SK-N-SH (cell line): ENCODE results near the gene IQCK. TPM values are rescaled to one million over a fixed set of nuclear protein-coding genes. Genes with fewer than 3 reads are reported as not detected.

ENCODE experiments used
- CTCF ChIA-PET: fragments of 300-600, 350-600 bp; formaldehyde crosslinking; extraction: SDS; loops from one replicate; lab custom pipeline; 2021; lab: Yijun Ruan, JAX
- POLR2A ChIA-PET: fragments of 350-600 bp; sonication (Branson Sonifier 250); formaldehyde crosslinking; extraction: SDS; loops from one replicate; lab custom pipeline; 2020; ENCODE audit warnings: antibody characterized with exemption, inconsistent platforms; lab: Yijun Ruan, JAX
- DNase-seq: peaks from one replicate; pipeline ENCODE4 v3.0.0; 2012
- H2AFZ ChIP-seq: fragments of 200-600 bp; sonication (generic); 2 replicates; pipeline ENCODE4 v1.8.1; 2016; ENCODE audit warnings: antibody characterized with exemption, mild to moderate bottlenecking, low read depth
- H3F3A ChIP-seq: fragments of 200-600 bp; sonication (generic); replicated peaks from 2 replicates; pipeline ENCODE3; 2016; ENCODE audit warnings: antibody characterized with exemption, mild to moderate bottlenecking; ENCODE audit not compliant: insufficient read depth
- H3K27ac ChIP-seq, 2 experiments: fragments of 200-500 bp in 1 of 2; fragments of 200-600 bp in 1 of 2; sonication (Bioruptor generic) in 1 of 2; sonication (generic), shearing (Covaris generic) in 1 of 2; 2 replicates each; pipeline versions ENCODE4 v1.5.1 to v1.6.1; 2014 to 2016; ENCODE audit warnings: low read depth in 2 of 2, inconsistent platforms in 1 of 2, low read length in 1 of 2, mild to moderate bottlenecking in 1 of 2, mixed read lengths in 1 of 2
- H3K27me3 ChIP-seq: fragments of 200-600 bp; sonication (generic), shearing (Covaris generic); 2 replicates; pipeline ENCODE4 v1.6.1; 2016; ENCODE audit warnings: mixed run types; ENCODE audit not compliant: insufficient read depth
- H3K36me3 ChIP-seq, 2 experiments: fragments of 200-500 bp in 1 of 2; fragments of 200-600 bp in 1 of 2; sonication (Bioruptor generic) in 1 of 2; sonication (generic) in 1 of 2; replicated peaks in 1 of 2; 2 replicates each; pipeline versions ENCODE3 to v1.5.1; 2014 to 2016; ENCODE audit warnings: low read length in 1 of 2, mild to moderate bottlenecking in 1 of 2; ENCODE audit not compliant: insufficient read depth in 2 of 2, control insufficient read depth in 1 of 2
- H3K4me1 ChIP-seq, 2 experiments: fragments of 200-500 bp in 1 of 2; fragments of 200-600 bp in 1 of 2; sonication (Bioruptor generic) in 1 of 2; sonication (generic), shearing (Covaris generic) in 1 of 2; 2 replicates each; pipeline versions ENCODE4 v1.5.1 to v1.6.1; 2014 to 2016; ENCODE audit warnings: low read depth in 1 of 2, low read length in 1 of 2, mixed run types in 1 of 2; ENCODE audit not compliant: insufficient read depth in 2 of 2, control insufficient read depth in 1 of 2
- H3K4me2 ChIP-seq: fragments of 200-600 bp; sonication (generic), shearing (Covaris generic); 2 replicates; pipeline ENCODE4 v1.6.1; 2017; ENCODE audit warnings: mixed run types
- H3K4me3 ChIP-seq, 2 experiments: fragments of 200-500 bp in 1 of 2; fragments of 200-600 bp in 1 of 2; sonication (Bioruptor generic) in 1 of 2; sonication (generic), shearing (Covaris generic) in 1 of 2; 2 replicates each; pipeline versions ENCODE4 v1.5.1 to v1.8.1; 2014 to 2016; ENCODE audit warnings: low read depth in 2 of 2, inconsistent platforms in 1 of 2, low read length in 1 of 2, mild to moderate bottlenecking in 1 of 2, mixed read lengths in 1 of 2, moderate library complexity in 1 of 2
- H3K79me2 ChIP-seq: fragments of 200-600 bp; sonication (generic); 2 replicates; pipeline ENCODE4 v1.8.1; 2017; ENCODE audit warnings: mild to moderate bottlenecking; ENCODE audit not compliant: insufficient read depth
- H3K9ac ChIP-seq: fragments of 200-600 bp; sonication (generic); 2 replicates; pipeline ENCODE4 v1.6.1; 2017; ENCODE audit warnings: mixed run types
- H3K9me2 ChIP-seq: fragments of 200-600 bp; sonication (generic); 2 replicates; pipeline ENCODE4 v1.6.1; 2017; ENCODE audit warnings: mixed run types
- H3K9me3 ChIP-seq: fragments of 200-600 bp; sonication (generic); 2 replicates; pipeline ENCODE4 v1.6.1; 2017; ENCODE audit warnings: mixed run types, mild to moderate bottlenecking, moderate library complexity
- H4K20me1 ChIP-seq: fragments of 200-600 bp; sonication (generic); 2 replicates; pipeline ENCODE4 v1.6.1; 2017; ENCODE audit warnings: mild to moderate bottlenecking, mixed run types; ENCODE audit not compliant: insufficient read depth
- CHD2 ChIP-seq: fragments of 150-350 bp; IDR thresholded peaks from 2 replicates; pipeline ENCODE4 v1.6.1; 2018; ENCODE audit warnings: low read length; ENCODE audit not compliant: partially characterized antibody
- EP300 ChIP-seq, 2 experiments: IDR thresholded peaks; 2 replicates each; pipeline versions ENCODE4 v1.4.0 to v1.6.1; 2012; ENCODE audit warnings: borderline replicate concordance in 1 of 2, low read depth in 1 of 2, low read length in 1 of 2
- EZH2phosphoT487 ChIP-seq: fragments of 200-600 bp; sonication (generic); IDR thresholded peaks from 2 replicates; pipeline ENCODE4 v1.6.1; 2017; ENCODE audit warnings: low read depth, mixed run types, mild to moderate bottlenecking, antibody characterized with exemption, moderate library complexity, borderline replicate concordance
- FOSL2 ChIP-seq: IDR thresholded peaks from 2 replicates; pipeline ENCODE4 v1.4.0; 2012; ENCODE audit warnings: low read depth, mild to moderate bottlenecking, moderate library complexity, borderline replicate concordance
- FOXJ3 ChIP-seq: sonication (generic); formaldehyde crosslinking; IDR thresholded peaks from 2 replicates; pipeline ENCODE4 v1.5.1; 2020; ENCODE audit warnings: mild to moderate bottlenecking, missing genetic modification reagents
- FOXM1 ChIP-seq: IDR thresholded peaks from 2 replicates; pipeline ENCODE4 v1.4.0; 2012; ENCODE audit warnings: low read depth, mild to moderate bottlenecking
- GABPA ChIP-seq: IDR thresholded peaks from 2 replicates; pipeline ENCODE4 v1.4.0; 2012; ENCODE audit warnings: low read depth, mild to moderate bottlenecking
- GATA2 ChIP-seq: sonication (generic); formaldehyde crosslinking; IDR thresholded peaks from 2 replicates; pipeline ENCODE4 v1.5.0; 2020; ENCODE audit warnings: mild to moderate bottlenecking, missing genetic modification reagents
- JUND ChIP-seq: IDR thresholded peaks from 2 replicates; pipeline ENCODE4 v1.4.0; 2012
- MEF2A ChIP-seq: IDR thresholded peaks from 2 replicates; pipeline ENCODE4 v1.4.0; 2012; ENCODE audit warnings: low read depth, borderline replicate concordance
- MXI1 ChIP-seq: IDR thresholded peaks from 2 replicates; pipeline ENCODE4 v1.6.1; 2012; ENCODE audit warnings: mild to moderate bottlenecking, low read depth, low read length, improper control_type of control experiment
- NRF1 ChIP-seq: IDR thresholded peaks from 2 replicates; pipeline ENCODE4 v1.6.1; 2012; ENCODE audit warnings: low read depth, mild to moderate bottlenecking, low read length
- POLR2AphosphoS5 ChIP-seq: IDR thresholded peaks from 2 replicates; pipeline ENCODE4 v1.6.1; 2012; ENCODE audit warnings: low read depth, low read length
- RCOR1 ChIP-seq: fragments of 150-350 bp; IDR thresholded peaks from 2 replicates; pipeline ENCODE4 v1.6.1; 2017; ENCODE audit warnings: antibody characterized with exemption, low read length
- SMC3 ChIP-seq: IDR thresholded peaks from 2 replicates; pipeline ENCODE4 v1.6.1; 2012; ENCODE audit warnings: low read depth, low read length, improper control_type of control experiment
- TCF12 ChIP-seq: IDR thresholded peaks from 2 replicates; pipeline ENCODE4 v1.4.0; 2012
- WGBS: methylation state at CpG from one replicate; pipeline ENCODE4 v1.1.6; 2017; ENCODE audit warnings: low lambda C conversion rate; 5-methylcytosine and 5-hydroxymethylcytosine counted together
- polyA plus RNA-seq, 3 experiments: library from polyadenylated mRNA; depleted of rRNA; stranded (reverse); fragments of >200 nt; gene quantifications; 2 replicates each; pipeline ENCODE4 v1.2.3, GENCODE V29; 2012
- TF ChIP-seq, protein P1 (sequence below): IDR thresholded peaks from 2 replicates; pipeline ENCODE4; 2012
- TF ChIP-seq, protein P2 (sequence below): IDR thresholded peaks from 2 replicates; pipeline ENCODE4 v1.4.0; 2012; ENCODE audit warnings: low read depth, borderline replicate concordance
- TF ChIP-seq, protein P3 (sequence below): fragments of 150-350 bp; IDR thresholded peaks from 2 replicates; pipeline ENCODE4 v1.6.1; 2017; ENCODE audit warnings: antibody characterized with exemption, low read length, low read depth, borderline replicate concordance
- TF ChIP-seq, protein P4 (sequence below): IDR thresholded peaks from 2 replicates; pipeline ENCODE4 v1.4.0; 2012; ENCODE audit warnings: low read depth, borderline replicate concordance

The IQCK gene
- polyA plus RNA-seq, 1 of the 3 experiments (the other 2 are of a cell fraction) = 7.3 TPM

DNA sequence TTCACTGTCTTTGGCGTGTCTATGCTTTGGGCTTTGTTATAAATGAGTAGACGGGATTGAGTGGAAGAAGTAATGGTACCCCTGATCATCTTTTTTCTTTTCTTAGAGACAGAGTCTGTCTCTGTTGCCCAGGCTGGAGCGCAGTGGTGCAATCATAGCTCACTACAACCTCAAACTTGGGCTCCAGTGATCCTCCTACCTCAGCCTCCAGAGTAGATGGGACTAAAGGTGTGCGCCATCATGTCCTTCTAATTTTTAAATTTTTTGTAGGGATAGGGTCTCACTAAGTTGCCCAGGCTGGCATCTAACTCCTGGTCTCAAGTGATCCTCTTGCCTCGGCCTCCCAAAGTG, 181.5 kb downstream of the IQCK start:
- Histone ChIP-seq H3K4me1 (no peaks in the 10 kb centered on the region; a peak in 1 of 4 replicates), H3K9me3 (no peaks in the 10 kb centered on the region), H4K20me1 (no peaks in the 10 kb centered on the region), H3K36me3 (no peaks in the 10 kb centered on the region), H2AFZ (no peak overlapping the region), H3K9me2 (no peaks in the 10 kb centered on the region), H3K27ac (no peak overlapping the region), H3F3A (no peaks in the 10 kb centered on the region), H3K9ac (no peak overlapping the region), H3K4me2 (no peak overlapping the region), H3K27me3 (no peaks in the 10 kb centered on the region; the same call in 1 of the 2 replicates), H3K79me2 (no peaks in the 10 kb centered on the region), H3K4me3 (no peak overlapping the region; a peak in 1 of 4 replicates)
- WGBS = 42% methylated on average over 5 of the region's 5 CpGs
- DNase-seq = no peak
- POLR2A ChIA-PET = interaction anchor here (1.7 kb wide), 1 partner anchor 401 kb away, joined by 8 read pairs; no protein-coding TSS in a partner anchor
- TF ChIP-seq FOXJ3 (CRISPR knock-in tag) = no peak
- no peak for TF ChIP-seq JUND
- TF ChIP-seq, protein P1, sequence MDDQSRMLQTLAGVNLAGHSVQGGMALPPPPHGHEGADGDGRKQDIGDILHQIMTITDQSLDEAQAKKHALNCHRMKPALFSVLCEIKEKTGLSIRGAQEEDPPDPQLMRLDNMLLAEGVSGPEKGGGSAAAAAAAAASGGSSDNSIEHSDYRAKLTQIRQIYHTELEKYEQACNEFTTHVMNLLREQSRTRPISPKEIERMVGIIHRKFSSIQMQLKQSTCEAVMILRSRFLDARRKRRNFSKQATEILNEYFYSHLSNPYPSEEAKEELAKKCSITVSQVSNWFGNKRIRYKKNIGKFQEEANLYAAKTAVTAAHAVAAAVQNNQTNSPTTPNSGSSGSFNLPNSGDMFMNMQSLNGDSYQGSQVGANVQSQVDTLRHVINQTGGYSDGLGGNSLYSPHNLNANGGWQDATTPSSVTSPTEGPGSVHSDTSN = no peak
- TF ChIP-seq EP300 (IDR thresholded peaks at IDR 0.05; ENCODE audit: borderline replicate concordance in 1 of 2, low read depth in 1 of 2, low read length in 1 of 2) = no peak
- TF ChIP-seq, protein P2, sequence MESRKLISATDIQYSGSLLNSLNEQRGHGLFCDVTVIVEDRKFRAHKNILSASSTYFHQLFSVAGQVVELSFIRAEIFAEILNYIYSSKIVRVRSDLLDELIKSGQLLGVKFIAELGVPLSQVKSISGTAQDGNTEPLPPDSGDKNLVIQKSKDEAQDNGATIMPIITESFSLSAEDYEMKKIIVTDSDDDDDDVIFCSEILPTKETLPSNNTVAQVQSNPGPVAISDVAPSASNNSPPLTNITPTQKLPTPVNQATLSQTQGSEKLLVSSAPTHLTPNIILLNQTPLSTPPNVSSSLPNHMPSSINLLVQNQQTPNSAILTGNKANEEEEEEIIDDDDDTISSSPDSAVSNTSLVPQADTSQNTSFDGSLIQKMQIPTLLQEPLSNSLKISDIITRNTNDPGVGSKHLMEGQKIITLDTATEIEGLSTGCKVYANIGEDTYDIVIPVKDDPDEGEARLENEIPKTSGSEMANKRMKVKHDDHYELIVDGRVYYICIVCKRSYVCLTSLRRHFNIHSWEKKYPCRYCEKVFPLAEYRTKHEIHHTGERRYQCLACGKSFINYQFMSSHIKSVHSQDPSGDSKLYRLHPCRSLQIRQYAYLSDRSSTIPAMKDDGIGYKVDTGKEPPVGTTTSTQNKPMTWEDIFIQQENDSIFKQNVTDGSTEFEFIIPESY = no peak
- no peak for TF ChIP-seq MEF2A
- TF ChIP-seq NRF1 = no peak
- TF ChIP-seq MXI1 = no peak
- no peak for TF ChIP-seq RCOR1
- TF ChIP-seq FOXM1 = no peak
- TF ChIP-seq, protein P3, sequence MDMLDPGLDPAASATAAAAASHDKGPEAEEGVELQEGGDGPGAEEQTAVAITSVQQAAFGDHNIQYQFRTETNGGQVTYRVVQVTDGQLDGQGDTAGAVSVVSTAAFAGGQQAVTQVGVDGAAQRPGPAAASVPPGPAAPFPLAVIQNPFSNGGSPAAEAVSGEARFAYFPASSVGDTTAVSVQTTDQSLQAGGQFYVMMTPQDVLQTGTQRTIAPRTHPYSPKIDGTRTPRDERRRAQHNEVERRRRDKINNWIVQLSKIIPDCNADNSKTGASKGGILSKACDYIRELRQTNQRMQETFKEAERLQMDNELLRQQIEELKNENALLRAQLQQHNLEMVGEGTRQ = no peak
- TF ChIP-seq GABPA = no peak
- no peak for TF ChIP-seq GATA2 (CRISPR knock-in tag)
- no peak for TF ChIP-seq SMC3
- TF ChIP-seq FOSL2 = no peak
- no peak for TF ChIP-seq POLR2AphosphoS5
- TF ChIP-seq EZH2phosphoT487 = no peak
- no peak for TF ChIP-seq CHD2
- TF ChIP-seq TCF12 = no peak
- TF ChIP-seq, protein P4, sequence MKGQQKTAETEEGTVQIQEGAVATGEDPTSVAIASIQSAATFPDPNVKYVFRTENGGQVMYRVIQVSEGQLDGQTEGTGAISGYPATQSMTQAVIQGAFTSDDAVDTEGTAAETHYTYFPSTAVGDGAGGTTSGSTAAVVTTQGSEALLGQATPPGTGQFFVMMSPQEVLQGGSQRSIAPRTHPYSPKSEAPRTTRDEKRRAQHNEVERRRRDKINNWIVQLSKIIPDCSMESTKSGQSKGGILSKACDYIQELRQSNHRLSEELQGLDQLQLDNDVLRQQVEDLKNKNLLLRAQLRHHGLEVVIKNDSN = no peak
- CTCF ChIA-PET = interaction anchor here (0.6 to 17.2 kb wide), 16 partner anchors 8 to 485 kb away, joined by 3 to 473 read pairs (median 7); no protein-coding TSS in a partner anchor
